ENCODE results near the gene GARNL3. TPM values are rescaled to one million over a fixed set of nuclear protein-coding genes. Genes with fewer than 3 reads are reported as not detected.

GARNL3 gene
- total RNA-seq, 1 donor from 2014 or later, result 4.1 TPM

DNA sequence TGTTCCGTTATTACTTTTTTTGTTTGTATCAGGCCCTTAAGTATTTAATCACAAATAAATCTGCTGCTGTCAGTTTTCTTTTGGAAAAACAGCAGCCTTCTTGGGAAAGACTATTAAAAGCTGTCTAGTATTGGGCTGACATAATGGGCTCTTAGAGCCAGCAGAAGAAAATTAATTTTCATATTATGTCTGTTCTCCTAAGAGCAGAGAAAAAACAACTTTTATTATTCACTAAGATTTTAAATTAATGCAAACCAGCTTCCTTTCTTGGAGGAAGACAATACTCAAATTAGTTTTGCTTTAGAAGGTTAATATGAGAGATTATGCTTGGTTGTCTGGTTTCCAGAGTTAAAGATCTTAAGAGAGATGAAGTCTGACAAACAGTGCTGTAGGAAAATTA is 30.6 kb upstream of the GARNL3 start:
- DNase-seq (ENCODE audit: low read depth), result no peak

DNA sequence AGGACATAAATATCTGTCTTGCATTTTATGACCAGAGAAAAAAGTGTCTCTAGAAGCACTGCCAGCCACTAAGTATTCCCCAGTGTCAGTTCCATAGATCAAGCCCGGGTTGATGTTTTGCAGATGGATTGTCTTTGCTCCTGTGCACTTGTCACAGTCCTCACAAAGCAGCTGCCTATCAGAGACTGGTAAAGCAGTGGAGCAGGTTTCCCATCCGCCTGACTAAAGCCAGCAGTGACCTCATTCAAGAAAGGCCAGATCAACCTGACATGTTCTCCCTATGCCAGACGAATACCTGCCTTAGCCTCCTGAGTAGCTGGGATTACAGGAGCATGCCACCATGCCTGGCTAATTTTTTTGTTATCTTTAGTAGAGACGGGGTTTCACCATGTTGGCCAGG is 26.8 kb upstream of the GARNL3 start:
- no peak for DNase-seq (ENCODE audit: low read depth)

DNA sequence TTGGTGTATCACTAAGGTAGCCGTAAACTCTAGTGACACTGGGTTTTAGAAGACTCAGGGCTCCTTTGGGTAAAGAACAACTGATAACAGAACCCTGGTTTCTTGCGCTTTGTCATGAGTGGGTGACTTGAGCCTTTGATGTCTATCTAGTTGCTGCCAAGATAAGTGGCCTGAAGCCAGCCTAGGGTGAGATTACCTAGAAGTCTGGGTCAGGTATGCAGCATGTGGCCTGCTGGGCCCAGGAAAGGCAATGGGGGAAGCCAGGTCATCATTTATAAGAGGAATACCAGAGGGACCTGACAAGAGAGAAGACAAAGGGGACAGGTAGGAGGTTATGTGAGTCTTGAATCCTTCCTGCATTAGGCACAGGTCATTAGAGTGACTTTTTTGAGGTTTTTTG is 23.2 kb upstream of the GARNL3 start:
- DNase-seq (ENCODE audit: low read depth), result no peak

DNA sequence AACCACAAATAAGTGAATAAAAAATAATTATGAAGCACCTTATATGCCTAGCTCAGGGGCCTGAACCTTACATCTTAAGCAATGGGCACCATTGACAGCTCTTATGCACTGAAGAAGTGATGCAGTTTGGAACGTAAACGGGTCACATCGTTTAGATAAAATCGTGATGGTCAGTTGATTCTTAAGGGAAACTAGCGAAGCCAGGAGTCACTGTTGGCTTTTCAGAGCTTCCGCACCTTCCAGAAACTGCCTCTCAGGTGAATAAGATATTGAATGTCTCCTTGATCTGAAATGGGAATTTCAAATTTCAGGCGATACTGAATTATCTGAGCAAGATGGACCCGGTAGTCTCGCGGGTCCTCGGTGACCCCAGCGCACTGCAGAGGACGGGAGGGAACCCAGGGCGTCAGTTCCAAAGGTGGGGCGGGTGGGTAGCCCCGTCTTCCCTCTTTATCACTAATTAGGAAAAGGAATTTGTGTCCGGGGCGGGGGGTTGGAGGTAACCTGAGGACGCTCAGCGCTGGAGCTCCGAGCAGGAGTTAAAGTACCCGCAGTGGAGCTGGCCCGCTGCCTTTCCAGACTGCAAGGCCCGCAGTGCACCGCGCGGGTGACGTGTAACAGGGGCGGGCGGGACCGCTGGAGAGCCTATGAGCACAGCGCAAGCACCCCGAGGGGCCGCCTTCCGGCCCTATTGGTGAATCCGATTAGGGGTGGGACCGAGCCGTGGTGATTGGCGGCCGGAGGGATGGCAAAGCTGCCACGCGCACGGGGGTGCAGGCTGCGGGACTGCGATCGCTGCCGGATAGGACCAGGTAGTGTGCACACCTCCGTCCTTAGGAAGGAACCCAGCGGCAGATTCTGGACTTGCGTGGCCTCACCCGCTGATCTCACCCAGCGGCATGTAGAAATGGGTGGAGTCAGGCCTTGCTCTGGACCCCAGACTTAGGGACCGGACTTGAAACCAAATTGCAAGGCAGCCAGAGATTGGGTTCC is 19.7 kb upstream of the GARNL3 start:
- peak; percentile 95 for DNase-seq (ENCODE audit: low read depth)

DNA sequence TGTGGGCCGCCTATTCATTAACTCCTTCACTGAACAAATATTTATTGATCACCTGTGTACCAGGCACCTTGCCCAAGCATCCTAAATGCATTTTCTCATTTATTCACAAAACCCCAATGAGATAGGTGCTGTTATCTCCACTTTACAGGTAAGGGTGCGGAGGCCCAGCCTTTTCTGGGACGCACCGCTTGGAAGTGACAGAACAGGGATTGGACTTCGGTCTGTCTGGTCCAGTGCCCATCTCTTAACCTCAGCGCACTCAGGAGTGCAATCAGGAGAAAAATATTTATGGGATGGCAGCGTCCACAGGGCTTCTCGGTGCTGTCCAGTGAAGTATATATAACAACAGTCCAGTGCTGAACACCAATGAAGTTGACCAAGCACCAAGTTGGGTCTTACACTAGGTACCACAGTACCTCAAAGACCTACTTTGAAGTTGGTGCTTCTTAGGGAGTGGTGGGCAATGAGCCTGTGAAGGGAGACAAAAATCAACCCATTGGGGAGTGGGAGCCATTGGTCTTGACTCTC is 18.9 kb upstream of the GARNL3 start:
- no peak for DNase-seq (ENCODE audit: low read depth)

DNA sequence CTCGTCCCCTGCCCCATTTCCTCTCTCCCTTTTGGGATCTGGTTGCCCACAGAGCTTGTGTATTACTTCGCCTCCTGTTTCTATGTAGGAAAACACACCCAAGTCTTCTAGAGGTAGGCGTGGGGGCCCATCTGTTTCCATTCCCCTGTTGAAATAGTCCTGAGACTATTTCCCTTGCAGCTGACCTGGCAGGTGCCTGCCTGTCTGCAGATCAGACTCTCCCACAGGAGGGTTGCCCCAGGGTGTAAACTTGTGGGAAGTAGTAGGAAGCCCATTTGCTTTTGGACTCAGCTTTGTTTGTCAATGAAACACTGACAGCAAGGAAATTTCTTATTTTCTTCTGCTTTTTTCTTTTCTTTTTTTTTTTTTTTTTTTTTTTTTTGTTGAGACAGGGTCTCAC is 16.3 kb upstream of the GARNL3 start:
- no peak for DNase-seq (ENCODE audit: low read depth)

DNA sequence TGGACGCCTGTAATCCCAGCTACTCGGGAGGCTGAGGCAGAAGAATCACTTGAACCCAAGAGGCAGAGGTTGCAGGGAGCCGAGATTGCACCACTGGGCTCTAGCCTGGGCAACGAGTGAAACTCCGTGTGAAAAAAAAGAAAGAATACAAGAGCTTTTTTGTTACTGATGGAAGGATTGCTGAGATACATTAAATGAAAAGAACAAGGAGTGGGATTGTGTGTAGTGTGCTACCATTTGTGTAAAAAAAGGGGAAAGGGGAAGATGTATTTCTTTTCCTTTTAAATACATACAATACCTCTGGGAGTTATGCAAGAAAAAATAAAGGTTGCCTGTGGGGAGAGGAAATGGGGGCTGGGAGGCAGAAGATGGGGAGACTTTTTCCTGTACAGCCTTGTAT is 14.7 kb upstream of the GARNL3 start:
- no peak for DNase-seq (ENCODE audit: low read depth)

DNA sequence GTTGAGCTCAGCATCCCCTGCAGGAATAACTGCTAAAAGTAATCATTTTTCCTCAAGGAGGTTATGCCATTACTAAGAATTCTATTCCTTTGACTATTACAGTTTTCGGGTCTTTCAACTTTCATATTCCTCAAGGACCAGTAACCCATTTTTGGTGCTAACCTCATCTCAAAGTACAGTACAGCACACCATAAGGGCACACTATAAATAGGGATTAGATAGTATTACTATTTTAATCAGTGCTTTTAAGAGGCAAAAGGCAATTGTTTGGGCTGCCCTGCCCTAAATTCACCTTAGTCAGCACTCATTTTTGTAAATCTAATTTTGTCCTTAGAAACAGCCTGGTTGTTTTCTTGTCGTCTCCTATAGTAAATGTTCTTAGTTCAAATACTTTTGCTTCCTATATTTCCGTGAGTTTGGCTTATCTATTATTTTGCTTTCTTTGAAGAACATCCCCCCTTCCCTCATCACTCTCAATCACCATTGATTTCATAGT is 13.6 kb upstream of the GARNL3 start:
- no peak for DNase-seq (ENCODE audit: low read depth)

DNA sequence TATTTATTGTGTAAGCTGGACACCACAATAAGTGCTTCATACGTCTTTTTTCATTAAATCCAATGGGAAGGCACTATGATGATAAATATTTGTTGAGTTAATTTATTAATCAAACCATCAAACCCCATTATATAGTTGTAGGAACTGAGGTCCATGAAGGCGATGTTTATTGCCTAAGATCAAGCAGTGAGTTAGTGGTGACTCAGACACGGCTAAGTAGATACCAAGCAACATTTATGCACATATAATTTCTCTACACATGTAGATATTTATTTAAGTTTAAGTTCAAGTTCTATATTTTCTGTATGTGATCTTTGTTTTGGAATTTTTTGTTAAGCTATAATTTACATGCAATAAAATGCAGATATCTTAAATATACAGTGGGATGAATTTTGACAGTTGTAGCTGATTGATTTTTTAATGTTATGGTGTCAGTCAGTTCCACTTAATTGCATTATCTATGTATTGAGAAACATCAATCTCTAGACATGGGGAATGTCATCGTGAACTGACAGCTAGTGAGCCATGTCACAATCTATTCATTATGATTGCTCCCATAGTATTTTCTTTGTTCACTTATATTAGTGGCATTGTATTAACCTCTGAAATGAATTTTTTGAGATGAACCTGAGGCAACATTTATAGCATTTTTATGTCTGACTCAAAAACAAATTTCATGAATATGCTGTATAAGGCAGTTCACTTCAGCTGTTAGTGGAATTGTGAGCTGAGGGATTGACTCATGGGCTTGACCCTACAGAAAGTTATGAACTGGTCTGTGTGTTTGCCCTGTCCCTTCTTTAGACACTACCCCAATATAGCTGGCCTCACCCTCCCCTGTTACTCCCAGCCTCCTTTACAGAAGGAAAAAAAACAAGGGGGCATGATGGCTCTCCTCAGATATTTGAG is 11.9 kb upstream of the GARNL3 start:
- no peak for DNase-seq (ENCODE audit: low read depth)

DNA sequence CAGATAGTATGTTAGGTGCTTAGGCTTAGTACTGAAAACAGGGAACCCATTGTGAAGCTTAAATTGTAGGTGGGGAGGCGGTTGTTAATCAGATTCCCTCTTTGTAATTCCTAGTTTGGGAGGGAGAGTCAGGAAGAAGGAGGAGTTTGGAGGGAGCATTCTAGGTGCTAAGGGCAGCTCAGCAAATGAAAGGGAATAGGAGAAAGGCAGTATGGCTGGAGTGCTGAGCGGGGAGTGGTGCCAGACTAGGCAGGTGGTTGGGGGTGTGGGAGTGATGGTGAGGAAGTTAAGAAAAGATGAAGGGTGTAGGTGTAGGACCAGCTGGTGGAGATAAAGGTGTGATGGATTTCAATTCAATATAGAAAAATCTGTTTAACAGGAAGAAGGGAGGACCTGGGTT is 11.1 kb upstream of the GARNL3 start:
- no peak for DNase-seq (ENCODE audit: low read depth)

DNA sequence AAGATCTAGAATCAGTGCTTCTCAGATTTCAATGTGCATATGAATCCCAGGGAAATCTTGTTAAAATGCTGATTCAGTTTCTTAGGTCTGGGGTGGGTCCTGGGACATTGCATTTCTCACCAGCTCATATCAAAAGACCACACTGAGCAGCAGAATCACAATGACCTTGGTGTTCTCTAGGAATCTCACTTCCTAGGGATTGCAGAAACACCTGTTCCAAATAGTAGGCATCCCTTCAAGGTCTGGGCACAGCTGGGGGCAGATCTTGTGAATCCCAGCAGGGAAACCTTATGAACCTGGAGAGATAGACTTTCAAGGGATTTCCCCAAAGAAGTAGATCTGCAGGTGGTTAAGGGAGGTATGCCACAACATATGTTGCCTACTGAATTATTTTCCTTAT is 8.9 kb upstream of the GARNL3 start:
- peak; percentile 13 for DNase-seq (ENCODE audit: low read depth)

DNA sequence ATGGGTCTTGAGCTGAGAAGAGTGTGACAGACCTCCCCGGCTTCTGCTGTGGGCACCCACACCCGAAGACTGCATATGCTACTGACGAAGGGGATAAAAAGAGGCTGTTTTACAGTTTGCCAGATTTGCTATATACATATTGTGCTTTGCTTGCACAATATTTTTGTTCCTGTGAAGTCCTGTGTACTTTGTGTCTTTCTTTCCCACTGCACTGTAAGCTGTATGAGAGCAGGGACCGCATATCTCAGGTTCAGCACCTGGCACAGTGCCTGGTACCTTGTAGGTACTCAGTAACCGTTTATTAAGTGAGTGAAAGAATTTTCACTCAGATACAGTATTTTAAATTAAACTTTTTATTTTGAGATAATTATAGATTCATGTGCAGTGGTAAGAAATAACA is 8.2 kb upstream of the GARNL3 start:
- no peak for DNase-seq (ENCODE audit: low read depth)

DNA sequence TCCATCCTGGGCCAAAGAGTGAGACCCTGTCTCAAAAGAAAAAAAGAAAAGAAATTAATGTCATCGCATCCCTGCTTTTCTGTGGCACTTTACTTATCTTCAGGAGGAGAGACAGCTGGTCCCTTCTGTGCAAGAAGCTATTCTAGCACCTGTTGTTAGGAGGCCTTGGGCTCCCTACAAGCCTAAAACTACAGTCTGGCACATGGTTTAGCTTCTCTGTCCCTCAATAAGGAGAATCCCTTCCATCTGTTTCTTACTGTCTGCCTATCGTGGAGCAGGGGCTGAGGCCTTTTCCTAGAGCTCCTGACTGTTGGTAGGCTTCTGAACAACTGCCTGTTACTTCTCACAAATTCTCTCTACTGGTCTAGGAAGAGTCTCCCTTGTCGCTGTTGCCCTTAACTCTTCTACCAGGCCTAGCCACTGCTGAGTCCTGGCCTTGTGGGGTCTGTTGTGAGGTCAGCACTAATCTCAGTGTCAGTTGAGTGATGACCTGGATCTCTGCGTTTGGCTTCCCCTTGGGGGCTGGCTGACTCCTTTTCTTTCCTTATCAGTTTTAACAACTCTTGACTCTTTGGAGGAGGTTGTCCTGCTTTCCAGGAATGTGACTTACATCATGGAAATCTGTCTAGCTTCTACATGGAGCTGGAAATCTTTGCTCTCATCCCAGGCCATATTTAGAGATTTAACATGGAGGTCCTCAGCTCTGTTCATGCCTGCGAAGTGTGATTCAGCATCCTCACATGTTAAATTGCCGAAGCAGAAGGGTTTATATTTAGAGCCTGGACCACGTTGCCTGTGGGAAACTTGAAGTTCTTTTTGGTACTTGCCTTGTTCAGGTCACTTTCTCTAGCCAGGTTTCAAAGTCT is 5.7 kb upstream of the GARNL3 start:
- peak; percentile 75 for DNase-seq (ENCODE audit: low read depth)

DNA sequence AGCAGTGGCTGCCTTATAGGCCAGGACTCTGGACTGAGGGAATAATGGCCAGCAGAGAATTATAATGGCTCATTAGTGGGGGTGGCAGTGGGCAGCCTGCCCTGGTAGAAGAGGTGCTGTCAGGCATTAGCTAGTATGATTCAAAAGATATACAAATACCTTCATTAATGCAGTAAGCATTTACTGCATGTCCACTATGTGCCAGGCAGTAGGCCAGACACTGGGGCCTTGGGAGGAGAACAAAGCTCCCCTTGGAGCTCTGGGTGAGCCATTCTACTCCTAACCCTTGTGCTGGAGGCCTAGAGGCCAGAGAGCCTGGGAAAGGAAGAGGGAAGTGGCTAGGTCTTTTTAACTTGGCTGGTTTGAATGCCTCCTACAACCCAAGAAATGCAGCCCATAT is 2.0 kb upstream of the GARNL3 start:
- no peak for DNase-seq (ENCODE audit: low read depth)

DNA sequence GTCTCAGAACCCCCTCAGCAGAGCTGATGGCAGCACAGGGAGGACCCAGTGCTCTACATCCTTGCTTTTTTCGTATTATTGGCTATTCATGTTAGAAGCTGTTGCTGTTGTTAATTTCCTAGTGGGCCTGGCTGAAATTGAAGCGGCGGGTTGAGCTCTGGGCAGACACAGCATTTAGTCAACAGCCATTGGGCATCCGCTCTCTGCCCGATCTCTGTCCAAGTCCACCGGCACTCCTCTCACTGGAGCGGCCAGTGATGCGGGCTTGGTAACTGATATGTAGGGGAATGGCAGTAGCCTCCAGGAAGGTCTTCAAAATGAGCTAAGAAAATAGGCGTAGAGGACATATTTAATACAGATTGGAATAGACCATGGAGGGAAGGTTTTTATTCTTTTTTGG is 1.3 kb upstream of the GARNL3 start:
- DNase-seq (ENCODE audit: low read depth), result no peak

DNA sequence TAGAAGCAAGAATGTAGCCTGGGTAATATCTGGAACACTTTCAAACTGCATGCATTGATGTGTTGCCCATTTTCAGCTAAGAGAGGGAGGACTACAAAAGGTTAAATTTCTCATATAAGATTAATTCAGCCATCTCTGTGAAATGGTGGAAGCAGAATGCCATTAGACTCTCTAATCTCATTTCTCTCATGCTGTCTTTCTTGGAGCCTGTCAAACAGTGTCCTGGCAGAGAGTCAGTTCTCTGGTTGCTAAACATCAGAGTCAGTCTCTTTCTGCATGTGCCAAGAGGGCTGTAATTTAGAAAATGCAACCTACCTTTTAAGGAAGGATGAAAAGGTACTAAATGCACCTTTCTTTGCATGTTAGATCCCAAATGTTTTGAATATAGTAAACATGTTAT is 910 bp upstream of the GARNL3 start:
- no peak for DNase-seq (ENCODE audit: low read depth)

DNA sequence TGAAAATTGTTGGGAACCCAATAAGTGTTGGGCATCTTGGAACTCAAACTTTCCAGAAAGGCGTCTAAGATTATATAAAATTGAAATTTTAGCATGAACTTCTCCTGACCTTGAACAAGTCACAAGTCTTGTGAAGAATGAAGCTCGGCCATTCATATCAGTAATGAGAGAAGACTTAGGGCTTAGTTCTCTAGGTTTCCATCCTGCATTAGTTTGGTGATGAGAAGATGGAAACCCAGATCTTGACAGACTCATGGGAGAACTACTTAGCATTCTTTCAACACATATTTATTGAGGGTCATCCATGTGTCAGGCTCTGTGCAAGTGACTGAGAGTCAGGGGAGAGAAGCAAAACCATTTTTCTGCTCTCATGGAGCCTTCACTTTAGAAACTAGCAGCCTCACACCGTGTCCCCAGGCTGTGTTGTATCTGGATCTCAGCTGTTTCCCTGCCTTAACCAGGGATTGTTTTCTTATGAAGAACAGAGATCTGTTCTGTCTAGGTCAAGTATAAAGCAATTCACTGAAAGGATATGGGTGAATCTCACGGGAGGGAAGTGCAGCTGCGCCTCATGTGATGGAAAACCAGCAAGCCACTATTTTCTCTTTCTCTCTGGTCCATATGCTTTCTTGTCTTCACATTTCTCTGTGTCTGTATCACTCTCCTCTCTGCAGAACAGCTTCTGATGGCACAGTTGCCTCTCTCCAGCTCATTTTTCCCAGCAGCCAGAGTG is 3.4 kb downstream of the GARNL3 start:
- DNase-seq (ENCODE audit: low read depth), result peak; percentile 10

DNA sequence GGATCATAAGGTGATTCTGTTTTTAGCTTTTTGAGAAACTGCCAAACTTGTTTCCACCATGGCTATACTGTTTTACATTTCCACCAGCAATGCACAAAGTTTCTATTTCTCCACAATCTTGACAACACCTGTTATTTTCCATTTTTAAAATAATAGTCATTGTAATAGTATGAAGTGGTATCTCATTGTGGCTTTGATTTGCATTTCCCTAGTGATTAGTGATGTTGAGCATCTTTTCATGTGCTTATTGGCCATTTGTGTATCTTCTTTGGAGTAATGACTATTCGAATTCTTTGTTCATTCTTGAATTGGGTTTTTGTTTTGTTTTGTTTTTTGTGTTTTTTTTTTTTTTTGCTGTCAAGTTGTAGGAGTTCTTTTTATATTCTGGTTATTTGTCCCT is 4.9 kb downstream of the GARNL3 start:
- DNase-seq (ENCODE audit: low read depth), result peak; percentile 31

DNA sequence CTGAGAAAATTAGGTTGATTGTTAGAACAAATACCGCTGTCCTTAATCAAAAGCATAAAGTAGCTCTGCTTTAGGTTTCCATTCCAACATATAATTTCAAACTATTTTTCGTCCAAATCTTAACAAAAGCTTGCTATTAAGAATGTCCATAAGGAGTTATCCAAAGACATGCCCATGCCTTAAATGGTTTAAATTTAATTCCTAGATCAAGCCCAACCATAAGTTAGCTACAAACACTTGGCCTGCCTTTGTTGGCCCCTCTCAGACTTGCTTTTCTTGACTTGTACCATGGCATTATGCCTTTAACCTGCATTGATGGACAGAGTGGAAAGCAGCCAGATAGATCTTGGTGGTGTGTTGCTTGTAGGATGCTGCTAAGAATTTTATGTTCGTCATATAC is 8.8 kb downstream of the GARNL3 start:
- DNase-seq (ENCODE audit: low read depth), result no peak

DNA sequence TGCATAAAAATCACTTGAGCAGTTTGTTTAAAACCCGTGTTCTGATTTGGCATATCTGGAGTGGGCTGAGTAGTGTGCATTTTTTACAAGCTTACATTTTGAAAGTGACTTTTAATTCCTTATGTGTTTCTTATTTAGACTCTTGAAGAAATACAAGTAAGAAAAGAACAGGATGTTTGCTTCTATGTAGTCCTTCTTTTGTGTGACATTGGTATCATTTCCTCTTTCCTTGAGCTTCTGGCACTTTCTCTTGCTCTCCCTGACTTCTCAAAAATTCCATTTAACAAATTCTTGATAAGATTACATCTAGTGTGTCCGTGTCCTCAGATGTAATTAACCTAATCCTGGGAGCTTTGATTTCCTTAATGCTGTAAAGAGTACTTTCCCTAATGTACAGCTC is 12.5 kb downstream of the GARNL3 start:
- DNase-seq (ENCODE audit: low read depth), result no peak
